SK-N-SH (cell line): Measurements from ENCODE around the gene SEC14L1. TPM values are rescaled to one million over a fixed set of nuclear protein-coding genes. Genes with fewer than 3 reads are reported as not detected.

Experiments used
- CTCF ChIA-PET: fragments of 300-600, 350-600 bp; formaldehyde crosslinking; extraction: SDS; loops from one replicate; lab custom pipeline; 2021; lab: Yijun Ruan, JAX
- POLR2A ChIA-PET: fragments of 350-600 bp; sonication (Branson Sonifier 250); formaldehyde crosslinking; extraction: SDS; loops from one replicate; lab custom pipeline; 2020; ENCODE audit warnings: antibody characterized with exemption, inconsistent platforms; lab: Yijun Ruan, JAX
- DNase-seq: peaks from one replicate; pipeline ENCODE4 v3.0.0; 2012
- H2AFZ ChIP-seq: fragments of 200-600 bp; sonication (generic); 2 replicates; pipeline ENCODE4 v1.8.1; 2016; ENCODE audit warnings: antibody characterized with exemption, mild to moderate bottlenecking, low read depth
- H3F3A ChIP-seq: fragments of 200-600 bp; sonication (generic); replicated peaks from 2 replicates; pipeline ENCODE3; 2016; ENCODE audit warnings: antibody characterized with exemption, mild to moderate bottlenecking; ENCODE audit not compliant: insufficient read depth
- H3K27ac ChIP-seq, 2 experiments: fragments of 200-500 bp in 1 of 2; fragments of 200-600 bp in 1 of 2; sonication (Bioruptor generic) in 1 of 2; sonication (generic), shearing (Covaris generic) in 1 of 2; 2 replicates each; pipeline versions ENCODE4 v1.5.1 to v1.6.1; 2014 to 2016; ENCODE audit warnings: low read depth in 2 of 2, inconsistent platforms in 1 of 2, low read length in 1 of 2, mild to moderate bottlenecking in 1 of 2, mixed read lengths in 1 of 2
- H3K27me3 ChIP-seq: fragments of 200-600 bp; sonication (generic), shearing (Covaris generic); 2 replicates; pipeline ENCODE4 v1.6.1; 2016; ENCODE audit warnings: mixed run types; ENCODE audit not compliant: insufficient read depth
- H3K36me3 ChIP-seq, 2 experiments: fragments of 200-500 bp in 1 of 2; fragments of 200-600 bp in 1 of 2; sonication (Bioruptor generic) in 1 of 2; sonication (generic) in 1 of 2; replicated peaks in 1 of 2; 2 replicates each; pipeline versions ENCODE3 to v1.5.1; 2014 to 2016; ENCODE audit warnings: low read length in 1 of 2, mild to moderate bottlenecking in 1 of 2; ENCODE audit not compliant: insufficient read depth in 2 of 2, control insufficient read depth in 1 of 2
- H3K4me1 ChIP-seq, 2 experiments: fragments of 200-500 bp in 1 of 2; fragments of 200-600 bp in 1 of 2; sonication (Bioruptor generic) in 1 of 2; sonication (generic), shearing (Covaris generic) in 1 of 2; 2 replicates each; pipeline versions ENCODE4 v1.5.1 to v1.6.1; 2014 to 2016; ENCODE audit warnings: low read depth in 1 of 2, low read length in 1 of 2, mixed run types in 1 of 2; ENCODE audit not compliant: insufficient read depth in 2 of 2, control insufficient read depth in 1 of 2
- H3K4me2 ChIP-seq: fragments of 200-600 bp; sonication (generic), shearing (Covaris generic); 2 replicates; pipeline ENCODE4 v1.6.1; 2017; ENCODE audit warnings: mixed run types
- H3K4me3 ChIP-seq, 2 experiments: fragments of 200-500 bp in 1 of 2; fragments of 200-600 bp in 1 of 2; sonication (Bioruptor generic) in 1 of 2; sonication (generic), shearing (Covaris generic) in 1 of 2; 2 replicates each; pipeline versions ENCODE4 v1.5.1 to v1.8.1; 2014 to 2016; ENCODE audit warnings: low read depth in 2 of 2, inconsistent platforms in 1 of 2, low read length in 1 of 2, mild to moderate bottlenecking in 1 of 2, mixed read lengths in 1 of 2, moderate library complexity in 1 of 2
- H3K79me2 ChIP-seq: fragments of 200-600 bp; sonication (generic); 2 replicates; pipeline ENCODE4 v1.8.1; 2017; ENCODE audit warnings: mild to moderate bottlenecking; ENCODE audit not compliant: insufficient read depth
- H3K9ac ChIP-seq: fragments of 200-600 bp; sonication (generic); 2 replicates; pipeline ENCODE4 v1.6.1; 2017; ENCODE audit warnings: mixed run types
- H3K9me2 ChIP-seq: fragments of 200-600 bp; sonication (generic); 2 replicates; pipeline ENCODE4 v1.6.1; 2017; ENCODE audit warnings: mixed run types
- H3K9me3 ChIP-seq: fragments of 200-600 bp; sonication (generic); 2 replicates; pipeline ENCODE4 v1.6.1; 2017; ENCODE audit warnings: mixed run types, mild to moderate bottlenecking, moderate library complexity
- H4K20me1 ChIP-seq: fragments of 200-600 bp; sonication (generic); 2 replicates; pipeline ENCODE4 v1.6.1; 2017; ENCODE audit warnings: mild to moderate bottlenecking, mixed run types; ENCODE audit not compliant: insufficient read depth
- EP300 ChIP-seq, 2 experiments: IDR thresholded peaks; 2 replicates each; pipeline versions ENCODE4 v1.4.0 to v1.6.1; 2012; ENCODE audit warnings: borderline replicate concordance in 1 of 2, low read depth in 1 of 2, low read length in 1 of 2
- FOXJ3 ChIP-seq: sonication (generic); formaldehyde crosslinking; IDR thresholded peaks from 2 replicates; pipeline ENCODE4 v1.5.1; 2020; ENCODE audit warnings: mild to moderate bottlenecking, missing genetic modification reagents
- FOXM1 ChIP-seq: IDR thresholded peaks from 2 replicates; pipeline ENCODE4 v1.4.0; 2012; ENCODE audit warnings: low read depth, mild to moderate bottlenecking
- GABPA ChIP-seq: IDR thresholded peaks from 2 replicates; pipeline ENCODE4 v1.4.0; 2012; ENCODE audit warnings: low read depth, mild to moderate bottlenecking
- RAD21 ChIP-seq: IDR thresholded peaks from 2 replicates; pipeline ENCODE4 v1.6.1; 2012; ENCODE audit warnings: mild to moderate bottlenecking, low read length
- RFX5 ChIP-seq: IDR thresholded peaks from 2 replicates; pipeline ENCODE4 v1.6.1; 2012; ENCODE audit warnings: mild to moderate bottlenecking, improper control_type of control experiment, low read length
- RXRA ChIP-seq: IDR thresholded peaks from 2 replicates; pipeline ENCODE4 v1.4.0; 2012; ENCODE audit warnings: low read depth, mild to moderate bottlenecking, borderline replicate concordance
- SIN3A ChIP-seq: IDR thresholded peaks from 2 replicates; pipeline ENCODE4 v1.6.1; 2012; ENCODE audit warnings: low read depth, mild to moderate bottlenecking, low read length, moderate library complexity, borderline replicate concordance
- TEAD4 ChIP-seq: IDR thresholded peaks from 2 replicates; pipeline ENCODE4 v1.4.0; 2012; ENCODE audit warnings: mild to moderate bottlenecking, borderline replicate concordance; ENCODE audit not compliant: insufficient read depth
- YY1 ChIP-seq: IDR thresholded peaks from 2 replicates; pipeline ENCODE4 v1.4.0; 2012; ENCODE audit warnings: low read depth, mild to moderate bottlenecking
- WGBS: methylation state at CpG from one replicate; pipeline ENCODE4 v1.1.6; 2017; ENCODE audit warnings: low lambda C conversion rate; 5-methylcytosine and 5-hydroxymethylcytosine counted together
- polyA plus RNA-seq, 3 experiments: library from polyadenylated mRNA; depleted of rRNA; stranded (reverse); fragments of >200 nt; gene quantifications; 2 replicates each; pipeline ENCODE4 v1.2.3, GENCODE V29; 2012
- TF ChIP-seq, protein P1 (sequence below): IDR thresholded peaks from 2 replicates; pipeline ENCODE4 v1.4.0; 2012; ENCODE audit warnings: low read depth, borderline replicate concordance
- TF ChIP-seq, protein P2 (sequence below): IDR thresholded peaks from 2 replicates; pipeline ENCODE4 v1.4.0; 2012; ENCODE audit warnings: low read depth, borderline replicate concordance
- TF ChIP-seq, protein P3 (sequence below): IDR thresholded peaks from 2 replicates; pipeline ENCODE4; 2012
- TF ChIP-seq, protein P4 (sequence below): IDR thresholded peaks from 2 replicates; pipeline ENCODE4 v1.4.0; 2012; ENCODE audit warnings: low read depth

SEC14L1 gene
- polyA plus RNA-seq, 1 of the 3 experiments (the other 2 are of a cell fraction) = 62.4 TPM

DNA sequence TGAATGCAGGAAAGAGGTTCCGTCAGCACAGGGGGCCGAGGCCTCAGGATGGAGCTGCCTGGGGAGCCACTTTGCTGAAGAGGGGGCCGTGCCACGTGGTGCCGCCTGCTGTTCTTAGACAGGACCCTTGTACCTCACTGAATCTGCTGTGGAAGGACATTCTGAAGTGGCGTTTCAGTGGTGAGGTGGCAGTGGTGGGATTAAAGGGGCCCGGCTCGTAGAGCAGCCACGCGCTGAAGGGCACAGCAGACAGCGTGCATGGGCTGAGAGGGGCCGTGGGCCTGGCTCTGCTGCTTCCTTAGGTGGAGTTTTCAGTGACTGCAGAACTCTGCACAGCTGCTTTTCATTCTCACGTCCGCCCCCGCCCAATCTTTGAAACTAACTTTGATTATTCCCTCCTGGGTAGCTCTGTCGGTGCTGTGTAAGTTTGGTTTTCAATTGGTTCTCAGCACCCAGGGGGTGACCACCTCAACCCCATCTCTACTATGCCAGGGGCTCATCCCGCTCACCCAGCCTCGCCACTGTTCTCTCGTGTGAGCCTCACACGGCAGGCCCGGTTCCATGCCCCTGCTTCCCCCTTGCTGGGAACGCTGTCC is 70.3 kb downstream of the SEC14L1 start:
- no peak overlapping the region for H3K27ac ChIP-seq
- peaks cover 79 to 83% of the 10 kb centered on the region in 2 experiments for H3K36me3 ChIP-seq
- no peak overlapping the region for H2AFZ ChIP-seq
- CTCF ChIA-PET = interaction anchor here (1.1 to 1.6 kb wide), 3 partner anchors 36 to 124 kb away, joined by 3 to 5 read pairs (median 4); no protein-coding TSS in a partner anchor
- TF ChIP-seq TEAD4 (no peak), YY1 (no peak), FOXM1 (no peak), FOXJ3 (no peak), RFX5 (no peak)
- TF ChIP-seq, protein P1, sequence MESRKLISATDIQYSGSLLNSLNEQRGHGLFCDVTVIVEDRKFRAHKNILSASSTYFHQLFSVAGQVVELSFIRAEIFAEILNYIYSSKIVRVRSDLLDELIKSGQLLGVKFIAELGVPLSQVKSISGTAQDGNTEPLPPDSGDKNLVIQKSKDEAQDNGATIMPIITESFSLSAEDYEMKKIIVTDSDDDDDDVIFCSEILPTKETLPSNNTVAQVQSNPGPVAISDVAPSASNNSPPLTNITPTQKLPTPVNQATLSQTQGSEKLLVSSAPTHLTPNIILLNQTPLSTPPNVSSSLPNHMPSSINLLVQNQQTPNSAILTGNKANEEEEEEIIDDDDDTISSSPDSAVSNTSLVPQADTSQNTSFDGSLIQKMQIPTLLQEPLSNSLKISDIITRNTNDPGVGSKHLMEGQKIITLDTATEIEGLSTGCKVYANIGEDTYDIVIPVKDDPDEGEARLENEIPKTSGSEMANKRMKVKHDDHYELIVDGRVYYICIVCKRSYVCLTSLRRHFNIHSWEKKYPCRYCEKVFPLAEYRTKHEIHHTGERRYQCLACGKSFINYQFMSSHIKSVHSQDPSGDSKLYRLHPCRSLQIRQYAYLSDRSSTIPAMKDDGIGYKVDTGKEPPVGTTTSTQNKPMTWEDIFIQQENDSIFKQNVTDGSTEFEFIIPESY = no peak
- TF ChIP-seq, protein P2, sequence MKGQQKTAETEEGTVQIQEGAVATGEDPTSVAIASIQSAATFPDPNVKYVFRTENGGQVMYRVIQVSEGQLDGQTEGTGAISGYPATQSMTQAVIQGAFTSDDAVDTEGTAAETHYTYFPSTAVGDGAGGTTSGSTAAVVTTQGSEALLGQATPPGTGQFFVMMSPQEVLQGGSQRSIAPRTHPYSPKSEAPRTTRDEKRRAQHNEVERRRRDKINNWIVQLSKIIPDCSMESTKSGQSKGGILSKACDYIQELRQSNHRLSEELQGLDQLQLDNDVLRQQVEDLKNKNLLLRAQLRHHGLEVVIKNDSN = no peak
- no peaks in the 10 kb centered on the region for H3K9me2 ChIP-seq
- no peaks in the 10 kb centered on the region for H4K20me1 ChIP-seq
- H3K79me2 ChIP-seq = peaks cover 13% of the 10 kb centered on the region; the same call in 1 of the 2 replicates
- no peak for DNase-seq
- H3K4me3 ChIP-seq = no peak overlapping the region
- H3K4me2 ChIP-seq = no peak overlapping the region
- H3K9ac ChIP-seq = no peak overlapping the region
- 93% methylated on average over 22 of the region's 22 CpGs for whole genome bisulfite sequencing
- POLR2A ChIA-PET = no interaction called here
- no peaks in the 10 kb centered on the region for H3F3A ChIP-seq
- no peaks in the 10 kb centered on the region for H3K27me3 ChIP-seq
- no peaks in the 10 kb centered on the region for H3K9me3 ChIP-seq
- H3K4me1 ChIP-seq = peaks cover 3 to 8% of the 10 kb centered on the region in 2 experiments; a peak in 2 of 4 replicates

DNA sequence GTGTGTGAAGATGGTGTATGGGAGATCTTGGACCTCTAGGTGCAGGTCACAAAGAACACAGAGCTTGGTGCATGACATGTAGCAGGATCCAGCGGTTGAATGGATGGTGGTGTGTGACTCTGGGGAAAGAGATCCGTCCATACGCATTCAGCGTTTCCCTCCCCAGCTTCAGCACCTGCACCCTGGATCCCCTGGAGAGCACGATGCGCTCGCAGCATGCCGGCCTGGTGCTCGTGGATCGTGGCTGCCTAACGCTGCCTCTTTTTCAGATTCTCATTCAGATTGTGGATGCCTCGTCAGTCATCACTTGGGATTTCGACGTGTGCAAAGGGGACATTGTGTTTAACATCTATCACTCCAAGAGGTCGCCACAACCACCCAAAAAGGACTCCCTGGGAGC is 70.9 kb downstream of the SEC14L1 start:
- ChIA-PET POLR2A (no interaction called here), CTCF (interaction anchor here (1.1 to 1.6 kb wide), 4 partner anchors 36 to 125 kb away, joined by 3 to 5 read pairs (median 4); no protein-coding TSS in a partner anchor)
- 95% methylated on average over 15 of the region's 15 CpGs for WGBS
- Histone ChIP-seq H3K27ac (no peak overlapping the region), H3K79me2 (peaks cover 13% of the 10 kb centered on the region; the same call in 1 of the 2 replicates), H2AFZ (no peak overlapping the region), H3K9me2 (no peaks in the 10 kb centered on the region), H3K9ac (no peak overlapping the region), H3F3A (peaks cover 3% of the 10 kb centered on the region), H3K27me3 (no peaks in the 10 kb centered on the region), H4K20me1 (no peaks in the 10 kb centered on the region), H3K9me3 (no peaks in the 10 kb centered on the region), H3K4me1 (peaks cover under 1 to 2% of the 10 kb centered on the region in 2 experiments; a peak in 2 of 4 replicates), H3K4me3 (no peak overlapping the region), H3K36me3 (peaks cover 77 to 80% of the 10 kb centered on the region in 2 experiments), H3K4me2 (no peak overlapping the region)
- DNase-seq = no peak
- no peak for TF ChIP-seq RAD21
- TF ChIP-seq RXRA = no peak
- TF ChIP-seq, protein P3, sequence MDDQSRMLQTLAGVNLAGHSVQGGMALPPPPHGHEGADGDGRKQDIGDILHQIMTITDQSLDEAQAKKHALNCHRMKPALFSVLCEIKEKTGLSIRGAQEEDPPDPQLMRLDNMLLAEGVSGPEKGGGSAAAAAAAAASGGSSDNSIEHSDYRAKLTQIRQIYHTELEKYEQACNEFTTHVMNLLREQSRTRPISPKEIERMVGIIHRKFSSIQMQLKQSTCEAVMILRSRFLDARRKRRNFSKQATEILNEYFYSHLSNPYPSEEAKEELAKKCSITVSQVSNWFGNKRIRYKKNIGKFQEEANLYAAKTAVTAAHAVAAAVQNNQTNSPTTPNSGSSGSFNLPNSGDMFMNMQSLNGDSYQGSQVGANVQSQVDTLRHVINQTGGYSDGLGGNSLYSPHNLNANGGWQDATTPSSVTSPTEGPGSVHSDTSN = no peak
- TF ChIP-seq SIN3A = no peak
- TF ChIP-seq EP300 (IDR thresholded peaks at IDR 0.05; ENCODE audit: borderline replicate concordance in 1 of 2, low read depth in 1 of 2, low read length in 1 of 2) = no peak
- no peak for TF ChIP-seq FOXJ3
- no peak for TF ChIP-seq GABPA
- TF ChIP-seq, protein P4, sequence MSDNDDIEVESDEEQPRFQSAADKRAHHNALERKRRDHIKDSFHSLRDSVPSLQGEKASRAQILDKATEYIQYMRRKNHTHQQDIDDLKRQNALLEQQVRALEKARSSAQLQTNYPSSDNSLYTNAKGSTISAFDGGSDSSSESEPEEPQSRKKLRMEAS = no peak
